Stimulated activated CD4-positive, alpha-beta T cell treated with anti-CD3 and anti-CD28 coated beads, Interleukin-1b, Interleukin-23, amount 100 ng/mL, for 48 hours (primary cell): ENCODE data around the gene RBFOX2.
"Not testable (repeated sequence)": the region's sequence is repeated elsewhere in the genome, so short reads cannot be mapped to it uniquely, and the experiment has no call there.

ENCODE experiments used
- DNase-seq: peaks from one replicate; pipeline ENCODE4 v3.0.0-alpha.2; 2020

RBFOX2 gene

DNA sequence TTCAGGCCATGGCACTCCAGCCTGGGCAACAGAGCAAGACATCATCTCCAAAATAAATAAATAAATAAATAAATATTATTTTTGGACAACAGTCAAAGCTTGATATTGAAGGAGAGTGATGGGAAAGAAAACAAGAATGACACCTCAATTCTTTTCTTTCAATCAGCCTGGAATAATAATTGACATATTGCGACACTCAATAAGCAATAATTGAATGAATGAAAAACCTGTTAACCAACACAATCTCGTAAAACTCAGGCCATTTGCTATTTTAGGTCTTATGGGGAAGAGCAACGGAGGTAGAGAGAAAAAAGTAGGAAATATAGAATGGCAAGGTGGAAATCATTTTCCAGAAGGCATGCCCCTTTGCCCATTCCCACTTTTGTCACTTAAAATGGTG, 10.5 kb upstream of the RBFOX2 start:
- no peak for DNase-seq

DNA sequence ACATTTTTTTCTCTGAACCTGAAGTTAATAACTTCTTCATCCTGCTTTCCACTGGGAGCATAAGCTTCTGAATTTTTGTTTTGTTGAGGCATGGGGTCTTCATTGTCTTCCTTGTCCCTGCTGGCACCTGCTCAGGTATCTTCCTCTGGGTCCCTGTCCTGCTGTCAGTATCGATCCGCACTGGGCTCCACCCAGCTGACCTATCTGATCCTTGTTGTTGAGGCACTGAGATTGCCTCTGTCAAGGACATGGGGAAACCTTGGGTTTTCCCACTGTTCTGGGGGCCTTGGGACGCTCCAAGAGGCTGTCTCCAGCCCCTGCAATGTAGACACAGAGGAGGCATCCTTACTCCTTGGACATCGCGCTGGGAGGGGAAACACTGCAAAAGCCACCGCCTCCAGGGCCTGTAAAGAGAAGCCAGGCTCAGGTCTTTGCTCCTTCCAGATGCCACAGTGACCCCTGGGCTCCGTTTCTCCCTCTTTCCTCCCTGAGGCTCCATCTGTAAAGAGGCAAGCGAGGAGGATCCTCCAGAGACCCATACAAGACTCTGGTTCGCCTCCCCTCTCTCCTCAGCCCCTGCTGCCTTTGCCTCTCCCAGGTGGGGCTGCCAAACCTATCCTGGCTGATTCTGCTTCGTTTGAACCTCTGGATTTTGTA, 8.6 kb upstream of the RBFOX2 start:
- DNase-seq, result no peak

GRCh38 chr22:36036167-36036624, 7.6 kb upstream of the RBFOX2 start:
- no peak for DNase-seq

DNA sequence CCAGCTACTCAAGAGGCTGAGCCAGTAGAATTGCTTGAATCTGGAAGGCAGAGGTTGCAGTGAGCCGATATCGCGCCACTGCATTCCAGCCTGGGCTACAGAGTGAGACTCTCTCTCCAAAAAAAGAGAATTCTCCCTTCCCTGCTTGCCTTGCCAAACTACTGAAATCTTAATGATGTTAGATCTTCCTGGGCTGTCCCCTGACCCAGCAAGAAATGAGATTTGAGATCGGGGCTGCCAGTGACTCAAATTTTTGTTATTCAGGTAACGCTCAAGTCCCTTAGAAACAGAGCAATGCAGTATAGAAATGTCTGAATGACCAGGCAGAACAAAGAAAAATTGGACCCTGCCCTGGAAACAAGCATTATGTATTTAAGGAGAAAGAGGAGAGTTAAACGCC, 4.0 kb upstream of the RBFOX2 start:
- no peak for DNase-seq

DNA sequence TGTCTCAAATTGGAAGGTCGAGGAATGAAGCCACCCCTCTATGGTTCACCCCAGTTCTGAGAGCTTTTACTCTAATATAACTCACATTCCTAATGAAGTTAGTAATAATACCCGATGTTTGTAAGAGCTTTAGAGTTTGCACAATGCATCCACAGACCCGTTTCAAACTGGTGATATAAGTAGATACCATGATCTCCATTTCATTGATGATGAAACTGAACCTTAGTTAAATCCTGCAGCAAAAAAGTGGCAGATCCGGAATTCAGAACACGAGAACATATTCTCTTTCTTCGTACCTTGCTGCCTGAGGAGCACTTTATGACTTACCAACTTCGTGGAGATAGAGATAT, 757 bp upstream of the RBFOX2 start:
- DNase-seq, result no peak

DNA sequence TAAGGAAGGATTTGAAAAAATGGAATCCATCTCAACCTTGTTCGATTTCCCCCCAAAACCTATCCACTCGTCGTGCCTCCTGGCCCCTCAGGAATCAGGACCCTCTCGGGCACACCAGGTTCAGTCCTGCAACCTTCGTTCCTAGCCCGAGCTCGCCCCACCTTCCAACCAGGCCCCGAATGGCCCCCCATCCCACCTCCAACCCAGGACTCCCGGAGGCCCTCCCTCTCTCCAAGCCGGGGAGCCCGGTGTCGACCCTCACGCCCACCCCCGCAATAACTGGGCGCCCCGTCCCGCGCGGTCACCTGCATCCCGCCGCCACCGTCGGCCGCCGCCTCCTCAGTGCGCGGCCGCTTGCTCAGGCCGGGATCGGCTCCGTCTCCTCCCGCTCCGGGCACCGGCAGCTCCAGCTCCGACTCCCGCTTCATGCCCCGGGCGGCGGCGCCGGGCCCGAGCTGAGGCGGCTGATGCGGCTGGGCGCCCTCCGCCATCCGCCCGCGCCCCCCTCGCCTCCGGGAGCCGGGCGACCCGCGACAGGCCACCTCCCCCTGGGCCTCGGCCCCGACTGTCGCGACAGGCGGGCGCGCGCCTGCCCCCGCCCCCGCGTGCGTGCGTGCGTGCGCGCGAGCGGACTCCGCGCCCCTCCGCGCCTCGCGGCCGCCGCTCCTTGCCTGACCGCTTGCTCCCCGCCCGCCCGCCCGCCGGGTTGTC, 534 bp downstream of the RBFOX2 start:
- DNase-seq, result peak; percentile 16

GRCh38 chr22:36027579-36027934, 1.1 kb downstream of the RBFOX2 start:
- no peak for DNase-seq

DNA sequence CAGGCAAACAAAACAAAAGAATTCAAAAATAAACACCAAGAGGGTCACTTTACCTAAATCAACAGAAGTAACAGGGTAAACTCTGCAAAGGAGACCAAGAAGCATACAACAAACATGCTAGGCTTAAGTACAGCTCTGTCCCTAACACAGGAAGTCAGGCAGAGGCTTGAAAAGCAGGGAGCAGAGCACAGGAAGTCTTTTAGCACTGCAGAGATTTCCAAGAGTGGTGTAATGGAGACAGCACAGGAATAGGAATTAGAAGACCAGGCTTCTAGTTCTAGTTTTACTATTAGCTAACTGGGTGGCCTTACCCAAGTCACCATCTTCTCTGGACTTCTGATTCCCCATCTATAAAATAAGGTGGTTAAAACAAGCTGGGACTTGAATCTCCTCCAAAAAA, 1.9 kb downstream of the RBFOX2 start:
- no peak for DNase-seq

GRCh38 chr22:36022697-36023096, 5.9 kb downstream of the RBFOX2 start:
- no peak for DNase-seq

DNA sequence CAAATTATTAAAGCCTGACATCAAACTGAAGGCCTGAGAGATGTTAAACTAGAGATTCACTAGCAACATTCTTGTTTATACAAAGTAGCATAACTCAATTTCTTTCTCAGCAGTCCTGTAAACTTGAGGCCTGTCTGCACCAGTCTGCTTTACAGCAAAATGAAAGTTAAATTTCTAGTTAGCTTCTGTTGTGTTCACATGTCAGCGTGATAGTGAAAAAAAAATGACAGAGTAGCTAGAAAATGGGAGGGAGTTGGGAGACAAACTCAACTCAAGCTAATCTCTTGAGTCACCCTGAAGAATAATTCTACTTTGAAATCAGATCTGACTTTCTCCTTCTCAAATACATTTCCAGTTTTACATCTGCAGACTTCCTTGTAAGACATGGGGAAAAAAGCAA, 6.5 kb downstream of the RBFOX2 start:
- no peak for DNase-seq

- DNase-seq, result no peak
These were observed 6.9 kb downstream of the RBFOX2 start for GRCh38 chr22:36021606-36022153.

DNA sequence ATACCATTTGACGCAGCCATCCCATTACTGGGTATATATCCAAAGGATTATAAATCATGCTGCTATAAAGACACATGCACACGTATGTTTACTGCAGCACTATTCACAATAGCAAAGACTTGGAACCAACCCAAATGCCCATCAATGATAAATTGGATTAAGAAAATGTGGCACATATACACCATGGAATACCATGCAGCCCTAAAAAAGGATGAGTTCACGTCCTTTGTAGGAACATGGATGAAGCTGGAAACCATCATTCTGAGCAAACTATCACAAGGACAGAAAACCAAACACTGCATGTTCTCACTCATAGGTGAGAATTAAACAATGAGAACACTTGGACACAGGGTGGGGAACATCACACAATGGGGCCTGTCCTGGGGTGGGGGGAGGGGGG, 7.8 kb downstream of the RBFOX2 start:
- DNase-seq, result not testable (repeated sequence)

GRCh38 chr22:36017651-36018091, 11.0 kb downstream of the RBFOX2 start:
- DNase-seq, result no peak

DNA sequence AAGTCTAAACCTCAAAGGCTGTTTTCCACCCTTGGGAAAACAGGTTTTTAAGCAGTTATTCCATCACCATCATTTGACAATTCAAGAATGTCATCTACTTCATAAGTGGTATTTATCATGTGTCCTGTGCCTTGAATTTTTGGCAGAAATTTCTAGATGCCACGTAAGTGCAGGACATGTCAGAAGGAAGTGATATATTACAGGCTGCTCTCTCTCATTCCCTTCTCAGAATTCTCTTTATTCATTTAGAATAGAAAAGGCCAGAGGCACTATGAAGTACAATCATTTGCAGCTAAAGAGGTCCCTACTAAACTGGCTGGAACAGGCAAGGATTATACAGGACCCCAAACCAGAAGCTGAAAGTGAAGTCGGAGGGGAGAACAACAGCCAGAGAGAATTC, 11.9 kb downstream of the RBFOX2 start:
- DNase-seq, result no peak

DNA sequence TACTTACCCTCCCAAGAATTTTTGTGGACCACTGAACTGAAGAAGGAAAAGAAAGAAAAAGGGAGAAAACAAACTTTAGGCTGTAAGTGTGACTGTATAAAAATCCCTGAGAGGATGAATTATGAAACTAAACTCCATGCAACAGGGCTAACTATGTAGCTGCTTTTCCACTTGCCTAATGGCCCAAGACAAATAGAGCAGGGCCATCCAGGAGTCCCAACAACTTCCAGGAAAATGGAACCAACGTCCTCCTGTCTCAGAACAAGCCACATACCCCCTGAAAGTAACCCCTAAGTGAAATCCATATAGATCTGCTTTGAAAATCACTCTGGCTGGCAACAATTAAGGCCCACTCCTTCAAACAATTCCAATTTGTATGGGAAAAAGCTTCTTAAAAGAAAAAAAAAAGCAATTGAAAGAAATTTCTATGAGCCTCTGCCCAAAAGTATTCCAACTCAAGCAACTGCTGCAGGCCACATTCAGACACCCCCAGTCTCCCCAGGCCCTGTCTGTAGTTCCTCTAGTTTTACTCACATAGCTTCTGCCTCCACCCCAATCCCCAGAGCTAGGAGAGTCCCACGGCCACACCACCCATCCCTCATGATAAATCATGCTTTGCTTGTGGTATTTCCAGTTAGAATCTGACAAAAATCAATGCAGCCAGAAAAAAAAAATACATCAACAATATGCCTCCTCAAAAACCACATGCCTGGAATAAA, 12.7 kb downstream of the RBFOX2 start:
- no peak for DNase-seq

- DNase-seq, result no peak
These were observed 13.3 kb downstream of the RBFOX2 start for GRCh38 chr22:36015155-36015810.

- DNase-seq, result no peak
These were observed 14.0 kb downstream of the RBFOX2 start for GRCh38 chr22:36014546-36015074.

DNA sequence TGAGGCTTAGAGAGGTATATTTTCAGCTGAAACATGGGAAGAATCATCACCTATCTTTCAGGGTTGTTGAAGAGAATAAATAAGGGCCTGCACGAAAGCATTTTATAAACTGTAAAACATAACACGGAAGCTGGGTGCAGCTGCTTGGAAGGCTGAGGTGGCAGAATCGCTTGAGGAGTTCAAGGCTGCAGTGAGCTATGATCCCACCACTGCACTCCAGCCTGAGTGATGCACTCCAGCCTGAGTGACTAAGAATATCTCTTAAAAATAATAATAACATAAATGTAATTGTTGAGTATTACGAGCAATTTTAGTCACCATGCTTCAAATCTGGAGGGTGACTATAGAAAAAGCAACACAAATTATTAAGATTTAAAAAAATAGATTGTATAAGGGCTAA, 16.3 kb downstream of the RBFOX2 start:
- no peak for DNase-seq

- DNase-seq, result no peak
These were observed 17.7 kb downstream of the RBFOX2 start for GRCh38 chr22:36010882-36011281.

DNA sequence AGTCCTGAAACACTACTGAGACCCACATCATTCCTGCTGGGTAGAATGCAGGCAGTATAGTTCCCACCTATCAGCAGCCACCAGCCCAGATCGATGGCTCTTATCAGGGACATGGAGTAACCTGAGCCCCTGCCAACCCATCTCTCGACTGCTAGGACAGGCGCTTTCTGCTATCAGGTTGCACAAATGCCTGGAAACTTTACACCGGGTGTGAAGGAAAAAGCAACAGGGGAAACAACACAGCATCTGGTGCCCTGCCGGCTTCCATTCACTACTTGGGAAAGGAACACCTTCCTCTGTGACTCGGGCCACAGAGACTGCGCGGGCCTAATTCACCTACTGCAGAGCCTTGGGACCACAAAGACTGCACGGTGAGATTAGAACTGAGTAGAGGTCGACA, 18.5 kb downstream of the RBFOX2 start:
- DNase-seq, result no peak

DNA sequence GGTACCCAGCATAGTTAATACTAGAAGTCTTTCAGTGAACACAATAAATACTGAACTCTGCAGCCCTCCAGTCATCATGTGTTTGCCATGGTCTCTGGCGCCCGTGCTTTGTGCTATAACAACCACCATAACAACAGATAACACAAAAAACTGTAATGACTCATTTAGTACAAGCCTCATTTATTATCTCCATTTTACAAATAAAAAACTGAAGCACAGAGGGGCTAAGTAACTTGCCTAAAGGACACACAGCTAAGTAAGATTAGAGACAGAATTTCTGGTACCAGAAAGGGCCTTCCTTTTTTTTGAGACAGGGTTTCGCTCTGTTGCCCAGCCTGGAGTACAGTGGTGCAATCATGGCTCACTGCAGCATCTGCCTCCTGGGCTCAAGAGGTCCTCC, 19.5 kb downstream of the RBFOX2 start:
- DNase-seq, result no peak

DNA sequence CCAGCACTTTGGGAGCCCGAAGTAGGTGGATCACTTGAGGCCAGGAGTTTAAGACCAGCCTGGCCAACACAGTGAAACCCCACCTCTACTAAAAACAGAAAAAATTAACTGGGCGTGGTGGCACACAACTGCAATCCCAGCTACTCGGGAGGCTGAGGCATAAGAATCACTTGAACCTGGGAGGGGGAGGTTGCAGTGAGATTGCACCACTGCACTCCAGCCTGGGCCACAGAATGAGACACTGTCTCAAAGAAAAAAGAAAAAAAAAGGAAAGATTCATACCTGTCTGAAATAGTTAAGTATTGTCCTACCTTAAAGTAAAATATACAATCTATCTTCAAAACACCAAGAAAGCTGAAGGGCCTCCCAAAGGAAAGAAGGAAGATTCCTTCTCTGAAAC, 20.1 kb downstream of the RBFOX2 start:
- DNase-seq, result no peak

DNA sequence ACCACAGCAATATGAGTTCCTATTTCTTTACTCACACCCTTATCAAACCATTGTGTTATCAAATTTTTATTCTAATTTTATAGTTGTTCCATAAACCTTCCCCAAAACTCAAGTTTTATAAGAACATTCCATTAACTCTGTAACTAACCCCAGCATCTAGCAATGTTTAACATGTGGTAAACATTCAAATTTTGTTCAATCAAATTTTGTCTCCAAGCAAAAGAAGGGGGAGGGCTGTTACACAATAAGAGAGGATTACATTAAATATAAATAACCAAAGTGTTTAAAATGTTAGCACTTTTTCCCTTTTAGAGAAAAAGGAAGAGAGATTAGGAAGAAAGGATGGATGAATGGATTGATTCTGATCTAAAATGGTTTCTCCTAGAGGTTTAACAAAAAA, 20.5 kb downstream of the RBFOX2 start:
- DNase-seq, result no peak
